HG02973 (cell line): ENCODE data around the gene FAM167B.
A peak's percentile ranks its signal among the peaks of the same experiment; 100 is the strongest.

Experiments used
- ATAC-seq: cut with Tn5 transposase; IDR thresholded peaks from one replicate; pipeline ENCODE4 v1.9.1; 2021; ENCODE audit warnings: moderate library complexity; ENCODE audit not compliant: unreplicated experiment

FAM167B gene

DNA sequence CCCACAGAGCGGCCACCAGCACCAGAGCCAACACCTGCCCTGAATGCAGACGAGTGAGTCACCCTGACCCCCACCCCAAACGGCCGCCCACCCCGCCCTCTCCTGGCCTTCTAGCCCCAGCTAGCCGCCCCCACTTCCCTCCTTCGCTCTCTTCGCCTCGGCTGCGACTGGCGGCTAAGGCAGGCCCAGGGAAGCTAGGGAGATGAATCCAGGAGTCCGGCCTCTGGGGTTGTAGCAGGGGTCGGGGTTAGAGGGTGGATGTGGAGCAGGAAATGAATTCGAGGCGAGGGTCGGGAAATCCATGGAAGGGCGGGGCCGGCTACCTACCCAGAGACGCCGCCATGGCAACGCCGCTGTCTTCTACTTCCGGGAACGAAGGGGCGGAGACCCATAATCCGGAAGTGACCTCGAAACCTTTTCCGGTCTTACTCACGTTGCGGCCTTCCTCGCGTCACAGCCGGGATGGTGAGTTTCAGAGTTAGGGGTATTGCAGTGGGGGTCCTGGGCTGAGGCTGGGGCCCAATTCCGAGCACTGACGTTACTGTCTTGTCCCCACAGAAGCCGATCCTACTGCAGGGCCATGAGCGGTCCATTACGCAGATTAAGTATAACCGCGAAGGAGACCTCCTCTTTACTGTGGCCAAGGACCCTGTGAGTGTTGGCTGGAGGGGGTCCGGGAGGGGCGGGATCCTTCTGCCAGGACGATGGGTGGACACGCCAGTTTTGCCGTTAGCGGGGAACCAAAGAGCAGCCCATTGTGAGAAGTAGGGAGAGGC, 24.9 kb upstream of the FAM167B start, which contains the start of the genes EIF3I and TMEM234:
TSS of gene EIF3I (plus strand) at position 428 of the 776 bp plus-strand sequence. CDS start at position 463, 35 bp downstream.
TSS of gene TMEM234 (minus strand) at position 374 of the 776 bp plus-strand sequence. CDS start at position 343, 31 bp downstream.
- ATAC-seq: peak; percentile 87

DNA sequence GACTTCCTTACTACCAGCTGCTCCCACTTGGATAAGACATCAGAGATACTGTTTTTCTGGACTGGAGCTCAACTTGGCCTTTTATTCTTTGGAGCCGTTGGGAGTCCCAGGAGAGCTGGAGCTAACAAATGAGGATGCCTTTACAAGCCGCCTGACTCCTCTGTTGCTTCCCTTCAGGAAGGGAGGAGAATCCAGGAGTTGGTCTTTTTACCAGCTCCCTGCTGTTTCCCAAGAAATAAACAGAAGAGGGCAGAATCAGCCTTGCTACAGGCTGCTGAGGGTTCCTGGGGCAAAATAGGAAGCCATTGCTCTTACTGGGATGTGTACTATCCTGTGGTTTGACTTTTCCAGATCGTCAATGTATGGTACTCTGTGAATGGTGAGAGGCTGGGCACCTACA, 23.3 kb upstream of the FAM167B start:
- no peak for ATAC-seq

DNA sequence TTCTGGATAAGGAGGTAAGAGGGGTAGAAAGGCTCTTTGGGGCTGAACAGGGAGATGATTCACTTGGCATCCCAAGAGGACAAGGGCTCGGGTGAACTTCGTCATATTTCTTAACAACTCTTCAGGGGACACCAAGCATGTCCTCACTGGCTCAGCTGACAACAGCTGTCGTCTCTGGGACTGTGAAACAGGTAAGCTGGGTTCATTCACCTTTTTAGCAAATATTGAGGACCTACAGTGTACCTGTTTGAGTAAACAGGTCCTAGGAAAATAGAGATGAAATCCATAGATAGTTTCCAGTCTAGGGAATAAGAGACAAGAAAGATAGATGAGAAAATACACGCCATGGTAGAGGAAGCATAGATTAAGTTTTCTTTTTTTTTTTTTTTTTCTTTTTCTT, 22.7 kb upstream of the FAM167B start:
- ATAC-seq: no peak

DNA sequence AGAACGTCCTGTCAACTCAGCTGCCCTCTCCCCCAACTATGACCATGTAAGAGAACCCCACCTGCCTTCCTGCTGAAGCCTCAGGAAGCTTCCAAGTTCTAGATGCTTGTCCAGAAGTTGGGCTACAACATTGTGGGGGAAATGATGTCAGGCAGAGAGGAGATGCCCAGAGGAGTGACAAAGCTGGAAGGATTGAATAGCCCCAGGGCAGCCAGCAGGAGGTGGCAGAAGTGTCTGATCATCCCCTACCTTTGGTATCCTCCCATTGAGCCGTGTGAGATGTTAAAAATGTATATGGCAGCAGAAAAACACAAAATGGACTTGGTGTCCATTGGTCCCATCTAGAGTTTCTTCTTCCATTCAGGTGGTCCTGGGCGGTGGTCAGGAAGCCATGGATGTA, 18.3 kb upstream of the FAM167B start:
- ATAC-seq: no peak

DNA sequence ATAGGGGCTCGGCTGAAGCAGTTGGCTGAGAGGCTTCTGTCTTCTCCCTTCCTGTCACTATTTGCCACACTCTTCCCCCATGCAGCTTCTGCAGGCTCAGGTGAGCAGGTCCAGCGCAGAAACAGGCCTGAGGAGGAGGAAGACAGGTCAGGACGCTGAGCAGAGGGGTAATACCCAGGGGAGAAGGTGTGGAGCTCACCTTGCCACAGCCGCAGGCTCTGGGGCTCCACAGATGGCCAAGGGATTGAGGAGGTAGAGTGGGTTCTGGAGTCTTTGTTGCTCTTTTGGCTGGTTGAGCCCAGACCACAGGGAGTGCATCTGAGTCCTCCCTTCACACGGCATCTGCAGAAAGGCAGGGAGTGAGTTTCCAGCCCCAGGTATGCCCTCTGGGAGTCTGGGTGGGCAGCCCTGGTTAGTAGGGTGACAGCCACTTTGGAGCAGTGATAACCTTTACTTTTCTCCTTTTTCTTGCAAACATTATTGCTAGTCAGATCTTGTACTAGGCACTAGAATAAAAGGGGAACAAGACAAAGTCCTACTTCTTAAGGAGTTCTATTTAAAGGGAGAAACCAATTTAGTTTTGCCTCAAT, 15.1 kb upstream of the FAM167B start:
- no peak for ATAC-seq

DNA sequence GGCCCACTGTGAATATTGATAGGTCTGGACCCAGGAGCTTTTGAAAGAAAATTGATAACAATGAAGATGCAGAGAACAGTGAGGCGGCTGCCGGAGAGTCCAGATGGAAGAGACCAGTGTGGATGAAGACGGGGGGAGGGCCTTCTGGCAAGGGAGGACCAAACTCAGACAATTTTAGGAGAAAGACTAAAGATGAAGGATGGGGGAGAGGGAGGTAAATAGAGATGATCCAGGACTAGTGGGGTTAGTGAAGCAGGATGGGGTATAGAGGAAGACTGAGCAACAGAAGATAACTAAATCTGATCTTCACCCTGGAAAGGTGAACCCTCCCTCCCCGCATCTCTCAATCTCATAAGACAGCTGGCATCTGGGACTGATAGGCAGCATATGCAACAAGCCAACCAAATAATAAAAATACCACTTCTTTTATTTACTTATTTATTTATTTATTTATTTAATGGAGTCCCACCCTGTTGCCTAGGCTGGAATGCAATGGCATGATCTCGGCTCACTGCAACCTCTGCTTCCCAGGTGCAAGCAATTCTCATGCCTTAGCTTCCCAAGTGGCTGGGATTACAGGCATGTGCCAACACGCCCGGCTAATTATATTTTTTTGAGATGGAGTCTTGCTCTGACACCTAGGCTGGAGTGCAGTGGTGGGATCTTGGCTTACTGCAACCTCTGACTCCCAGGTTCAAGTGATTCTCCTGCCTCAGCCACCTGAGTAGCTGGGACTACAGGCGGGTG, 14.3 kb upstream of the FAM167B start:
- no peak for ATAC-seq

DNA sequence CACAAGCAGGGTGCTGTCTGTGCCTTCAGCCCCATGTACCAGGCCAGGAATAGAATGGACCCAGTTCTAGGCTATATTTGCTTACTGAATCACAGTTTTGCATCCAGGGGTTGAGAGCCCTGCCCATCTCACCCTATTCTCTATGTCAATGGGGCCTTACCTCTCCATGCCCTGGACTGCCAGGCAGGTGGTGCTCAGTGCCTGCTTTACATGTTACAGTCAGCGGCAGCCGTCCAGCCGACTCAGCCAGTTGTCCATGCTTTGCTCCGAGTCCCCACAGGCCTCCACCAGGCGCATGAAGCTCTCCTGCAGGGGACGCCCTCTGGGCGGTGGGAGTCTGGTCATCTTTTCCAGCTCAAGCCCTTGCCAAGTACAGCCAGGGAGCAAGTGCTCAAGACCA, 12.2 kb upstream of the FAM167B start:
- no peak for ATAC-seq

DNA sequence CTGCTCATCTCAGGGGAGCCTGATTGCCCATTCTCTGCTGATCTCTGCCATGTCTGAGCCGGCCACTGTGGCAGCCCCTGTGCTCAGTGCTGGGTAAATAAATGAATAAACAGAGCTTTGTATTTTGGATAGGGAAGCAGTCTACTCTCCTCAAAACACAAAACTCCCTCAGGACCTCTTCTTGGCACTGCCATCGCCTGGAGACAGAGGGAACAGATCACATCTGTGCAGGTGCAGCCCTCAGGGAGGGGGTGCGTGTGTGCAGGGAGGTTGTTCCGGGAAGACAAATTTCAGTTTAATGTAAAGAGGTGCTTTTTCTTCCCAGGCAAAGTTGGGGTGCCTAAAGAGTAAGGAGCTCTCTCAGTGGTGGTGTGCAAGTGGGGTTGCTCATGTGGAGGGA, 7.7 kb upstream of the FAM167B start:
- ATAC-seq: no peak

DNA sequence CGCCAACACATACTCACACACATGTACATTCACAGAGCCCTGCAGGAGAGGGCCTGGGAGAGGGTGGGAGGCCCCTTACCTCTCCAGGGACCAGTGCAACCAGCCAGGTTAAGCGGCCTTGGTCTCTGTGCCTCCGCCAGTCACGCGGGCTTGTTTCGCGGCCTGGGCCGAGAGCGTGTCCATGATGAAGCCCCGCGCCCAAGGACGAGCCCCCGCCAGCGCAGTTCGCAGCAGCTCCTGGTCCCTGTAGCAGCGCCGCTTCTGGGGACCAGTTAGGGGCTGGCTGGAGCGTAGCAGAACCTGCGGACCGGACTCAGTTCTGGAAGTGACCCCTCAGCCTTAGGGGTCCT, 7.3 kb upstream of the FAM167B start:
- no peak for ATAC-seq

DNA sequence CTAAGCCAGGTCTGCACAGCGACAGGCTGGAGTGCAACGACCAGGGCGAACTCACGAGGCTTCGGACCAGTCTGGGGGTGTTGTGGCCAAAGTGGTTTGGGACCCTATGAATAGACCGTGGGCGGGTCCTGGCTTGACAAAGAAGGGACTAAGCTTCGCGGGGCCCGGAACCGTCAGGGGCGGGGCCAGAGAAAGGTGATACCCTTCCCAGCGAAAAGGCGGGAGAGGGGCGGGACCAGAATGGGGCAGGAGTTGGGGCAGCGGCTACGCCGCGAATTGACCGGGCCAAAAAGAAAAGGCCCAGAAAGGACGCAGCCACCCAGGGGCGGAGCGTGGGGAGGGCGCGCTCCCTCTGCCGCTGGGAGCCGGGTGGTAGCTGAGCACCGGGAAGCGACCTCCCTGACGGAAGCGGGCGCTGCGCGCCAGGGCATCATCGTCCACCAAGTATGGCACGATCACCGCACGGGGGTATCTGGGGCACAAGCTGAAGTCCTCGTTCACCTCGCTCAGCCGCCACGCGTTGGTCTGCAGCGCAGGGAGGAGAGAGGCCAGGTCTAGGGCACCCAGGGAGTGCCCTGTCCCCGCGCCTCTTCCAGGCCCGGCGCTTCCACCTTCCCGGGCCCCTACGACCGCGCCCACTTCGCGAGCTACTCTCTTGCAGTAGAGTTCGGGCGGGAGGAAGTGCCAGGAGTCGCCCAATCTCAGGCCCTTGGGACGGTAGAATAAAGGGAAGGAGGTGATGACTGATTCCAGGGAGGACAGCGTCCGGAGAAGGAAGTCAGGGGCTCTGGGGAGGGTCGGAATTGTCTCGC, 6.7 kb upstream of the FAM167B start:
- ATAC-seq: no peak

DNA sequence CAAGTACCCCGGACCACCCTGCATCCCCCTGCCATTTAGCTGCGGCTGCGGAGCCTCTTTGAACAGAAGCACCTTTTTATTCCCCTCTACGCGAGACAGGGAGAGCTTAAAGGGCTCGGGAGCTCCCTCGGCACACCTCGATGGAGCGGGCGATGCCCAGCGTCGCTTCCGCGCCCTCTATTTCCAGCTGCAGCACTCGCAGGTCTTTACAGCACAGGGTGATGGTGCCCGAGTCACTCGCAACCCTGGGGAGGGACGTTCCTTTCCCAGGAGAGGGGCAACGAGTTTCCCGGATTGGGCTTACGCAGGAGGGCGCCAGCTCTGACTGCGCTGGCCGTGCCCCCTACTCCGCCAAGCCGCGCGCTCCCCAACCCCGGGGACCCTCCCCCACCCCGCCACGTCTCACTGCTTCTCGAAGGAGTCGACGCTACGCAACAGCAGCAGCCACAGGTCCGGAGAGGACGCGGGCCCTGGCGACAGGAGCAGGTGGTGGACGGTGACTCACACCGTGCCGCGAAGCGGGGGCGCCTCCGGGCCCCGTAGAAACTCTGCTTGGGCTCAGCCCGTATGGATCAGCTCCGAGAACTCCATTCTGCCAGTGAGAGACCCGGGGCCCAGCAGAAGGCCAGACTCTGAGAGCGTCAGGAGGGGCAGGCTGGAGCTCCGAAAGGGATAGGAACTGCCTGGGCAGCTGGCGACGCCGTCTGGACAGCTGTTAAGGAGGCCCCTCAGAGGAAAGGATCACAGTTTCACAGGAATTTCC, 5.8 kb upstream of the FAM167B start:
- ATAC-seq: no peak

DNA sequence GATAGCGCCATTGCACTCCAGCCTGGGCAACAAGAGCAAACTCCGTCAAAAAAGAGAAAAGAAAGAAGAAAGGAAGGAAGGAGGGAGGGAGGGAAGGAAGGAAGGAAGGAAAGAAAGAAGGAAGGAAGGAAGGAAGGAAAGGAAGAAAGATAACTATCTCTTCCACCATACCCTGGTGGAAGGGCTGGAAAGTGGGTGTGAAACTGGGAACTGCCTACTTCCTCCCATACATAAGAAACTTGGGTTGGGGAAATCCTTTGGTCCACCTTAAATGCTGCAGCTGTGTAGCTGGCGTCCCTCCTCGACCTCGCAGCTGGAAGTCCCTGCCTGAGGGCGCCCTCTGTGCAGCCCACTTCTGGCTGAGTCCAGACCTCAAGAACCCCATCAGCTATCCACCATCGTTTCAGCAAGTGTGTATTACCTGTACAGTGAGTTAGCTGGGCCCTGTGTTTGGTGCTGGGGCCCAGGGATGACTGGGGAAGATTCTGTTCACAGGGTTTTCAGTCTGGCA, 4.6 kb upstream of the FAM167B start:
- no peak for ATAC-seq

DNA sequence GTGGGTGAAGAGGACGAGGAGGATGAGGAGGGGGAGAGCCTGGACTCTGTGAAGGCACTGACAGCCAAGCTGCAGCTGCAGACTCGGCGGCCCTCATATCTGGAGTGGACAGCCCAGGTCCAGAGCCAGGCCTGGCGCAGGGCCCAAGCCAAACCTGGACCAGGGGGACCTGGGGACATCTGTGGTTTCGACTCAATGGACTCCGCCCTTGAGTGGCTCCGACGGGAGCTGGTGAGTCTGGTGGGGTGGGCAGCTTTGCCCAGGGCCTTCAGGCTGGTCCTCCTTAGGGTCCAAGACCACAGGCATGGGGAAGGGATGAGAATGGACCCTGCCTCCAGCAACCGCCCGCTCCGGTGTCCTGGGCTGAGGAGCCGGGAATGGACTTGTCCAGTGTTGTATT, 430 bp downstream of the FAM167B start:
- no peak for ATAC-seq

DNA sequence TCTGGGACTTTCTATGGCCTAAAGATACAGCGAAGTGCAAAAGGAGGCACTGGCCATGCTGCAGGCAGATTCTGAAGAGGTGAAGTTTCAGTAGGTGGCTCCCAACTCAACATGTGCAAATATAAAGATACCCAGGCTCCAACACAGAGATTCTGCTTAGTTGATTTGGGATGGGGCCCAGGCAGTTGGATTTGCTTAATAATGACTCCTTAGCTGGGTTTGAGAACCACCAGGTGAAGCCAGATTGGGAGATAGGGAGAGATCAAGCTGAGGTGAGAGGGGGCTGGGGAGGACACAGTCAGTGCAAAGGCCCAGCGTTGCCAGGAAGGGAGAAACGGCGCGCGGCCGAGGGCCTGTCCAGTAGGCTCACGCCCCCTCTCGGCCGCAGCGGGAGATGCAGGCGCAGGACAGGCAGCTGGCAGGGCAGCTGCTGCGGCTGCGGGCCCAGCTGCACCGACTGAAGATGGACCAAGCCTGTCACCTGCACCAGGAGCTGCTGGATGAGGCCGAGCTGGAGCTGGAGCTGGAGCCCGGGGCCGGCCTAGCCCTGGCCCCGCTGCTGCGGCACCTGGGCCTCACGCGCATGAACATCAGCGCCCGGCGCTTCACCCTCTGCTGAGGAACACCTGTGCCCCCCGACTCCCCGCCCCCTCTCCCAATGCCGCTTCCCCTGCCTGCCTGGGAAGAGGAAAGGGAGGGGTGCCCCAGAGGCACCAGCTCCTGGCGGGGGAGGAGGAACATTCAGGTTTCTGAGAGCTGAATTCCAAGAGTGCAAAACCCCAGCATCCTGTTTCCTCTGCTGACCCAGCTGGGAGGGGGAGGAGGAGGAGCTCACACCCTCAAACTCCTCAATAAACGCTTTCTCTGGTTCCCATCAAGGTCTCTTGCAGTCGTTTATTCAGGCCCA, 1.2 kb downstream of the FAM167B start:
- no peak for ATAC-seq

DNA sequence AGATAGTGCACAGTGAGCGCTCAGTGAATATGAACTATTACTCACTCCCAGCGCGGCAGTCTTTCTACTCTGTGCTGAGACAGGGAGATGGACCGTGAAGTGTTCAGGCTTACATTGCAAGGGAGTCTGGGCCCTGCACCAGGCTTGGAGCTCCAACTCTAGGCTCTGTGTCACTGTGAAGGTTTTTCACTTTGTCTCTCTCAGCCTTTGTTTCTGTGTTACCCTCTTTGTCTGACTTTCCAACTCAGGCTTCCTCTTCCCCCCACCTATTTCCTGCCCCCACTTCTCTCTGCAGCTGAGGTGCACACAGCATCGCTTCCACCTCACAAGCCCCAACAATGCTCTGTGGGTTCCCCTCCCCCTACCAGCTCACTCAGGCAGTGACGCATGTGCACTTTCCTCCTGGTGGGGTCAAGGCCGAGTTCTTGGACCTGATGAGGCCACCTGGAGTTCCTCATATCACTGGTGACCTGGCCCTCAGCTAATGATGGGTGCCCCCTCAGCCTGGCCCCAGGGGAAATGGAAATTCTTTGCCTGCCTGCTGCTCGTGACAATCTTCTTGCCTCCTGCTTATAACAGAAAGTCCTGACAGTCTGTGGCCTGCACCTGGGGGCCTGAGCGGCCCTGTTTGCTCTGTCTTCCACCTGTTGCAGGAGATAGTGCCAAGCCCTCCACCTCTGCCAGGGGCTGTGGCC, 3.0 kb downstream of the FAM167B start:
- ATAC-seq: peak; percentile 42

DNA sequence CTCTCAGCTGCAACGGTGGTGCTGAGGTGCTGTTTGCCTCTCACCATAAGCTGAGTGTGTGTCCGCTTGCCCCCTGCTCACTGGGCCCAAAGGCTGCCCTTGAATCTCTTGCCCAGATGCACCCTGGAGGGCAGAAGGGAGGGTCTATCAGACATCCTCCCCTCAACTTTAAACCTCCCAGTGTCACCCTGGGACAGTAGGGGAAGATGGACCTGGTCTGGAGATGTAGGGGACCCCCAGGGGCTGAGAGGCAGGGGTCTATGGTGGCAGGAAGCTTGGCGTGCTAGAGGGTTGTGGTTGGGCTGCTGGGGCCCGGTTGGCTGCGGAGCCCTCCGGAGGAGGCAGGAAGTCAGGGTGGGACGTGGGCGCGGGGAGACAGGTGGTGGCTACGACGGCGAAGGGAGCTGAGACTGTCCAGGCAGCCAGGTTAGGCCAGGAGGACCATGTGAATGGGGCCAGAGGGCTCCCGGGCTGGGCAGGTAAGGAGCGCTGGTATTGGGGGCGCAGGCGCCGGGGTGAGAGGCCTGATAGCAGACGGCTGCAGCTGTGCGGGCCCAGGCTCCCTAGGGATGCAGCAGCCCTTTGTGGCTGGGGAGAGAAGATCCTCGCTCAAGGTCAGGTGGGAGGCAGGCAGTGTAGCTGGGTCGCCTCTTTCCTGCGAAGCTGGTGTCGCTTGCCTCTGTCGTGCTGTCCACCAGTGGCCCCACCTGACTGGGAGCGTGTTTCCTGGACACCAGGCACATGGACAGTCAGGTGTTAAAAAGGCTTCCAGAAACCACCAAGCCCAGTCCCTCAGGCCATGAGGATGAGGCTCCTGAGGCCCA, 4.1 kb downstream of the FAM167B start, which contains the start of gene LCK:
TSS of gene LCK (plus strand) at position 373 of the 824 bp plus-strand sequence. CDS start 23,065 bp downstream, outside the sequence.
- no peak for ATAC-seq
